HG03066 (cell line): ENCODE results near the gene GOLPH3.

ENCODE experiments used
- ATAC-seq: cut with Tn5 transposase; IDR thresholded peaks from one replicate; pipeline ENCODE4 v1.9.1; 2021; ENCODE audit warnings: low read depth; ENCODE audit not compliant: unreplicated experiment

GOLPH3 gene

DNA sequence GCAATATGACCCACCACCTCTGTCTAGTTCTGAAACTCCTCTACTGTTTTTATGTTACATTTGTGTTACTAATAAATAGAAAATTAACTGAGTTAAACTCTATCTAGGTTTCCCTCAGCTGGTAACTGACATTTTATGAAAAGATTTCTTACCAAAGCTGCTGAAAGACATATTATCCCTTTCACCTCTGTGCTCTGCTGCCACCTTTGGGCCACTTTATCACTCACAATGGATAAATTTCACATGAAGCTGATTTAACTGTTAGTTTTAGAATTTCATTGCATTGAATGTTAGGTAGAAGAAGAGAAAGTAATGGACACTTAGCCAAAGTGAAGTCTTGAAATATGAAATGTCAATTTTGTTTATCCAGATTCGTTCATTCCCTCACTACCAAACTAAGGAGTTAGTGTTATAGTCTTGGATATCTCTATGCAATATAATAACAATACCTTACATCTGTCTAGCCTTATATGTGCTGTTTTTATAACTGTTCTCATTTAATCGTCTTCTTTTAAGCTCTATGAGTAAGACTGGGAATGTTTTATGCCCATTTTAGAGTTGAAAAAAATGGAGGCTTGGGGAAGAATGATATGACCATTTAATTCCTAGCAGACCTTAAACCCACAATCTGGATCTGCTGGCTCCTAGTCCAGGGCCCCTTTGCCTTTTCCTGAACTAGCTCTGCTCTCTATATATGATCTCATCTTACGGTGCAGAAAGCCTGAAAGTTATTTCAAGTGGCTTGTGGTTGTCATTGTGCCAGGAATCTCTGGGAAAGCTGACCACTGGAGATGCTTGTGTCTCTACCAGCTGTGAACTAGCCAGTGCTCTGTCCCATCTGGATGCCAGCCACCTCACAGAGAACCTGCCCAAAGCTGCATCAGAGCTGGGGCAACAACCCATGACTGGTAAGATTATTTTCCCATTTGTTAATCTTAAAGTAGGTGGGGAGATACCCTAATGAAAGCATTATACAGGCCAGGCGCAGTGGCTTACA is 97.1 kb downstream of the GOLPH3 start:
- no peak for ATAC-seq
